ENCODE results near the gene SLC9A5.

- no peak for TF ChIP-seq CTCF (IDR thresholded peaks at IDR 0.05; ENCODE audit: borderline replicate concordance, extremely low read depth, low read length, poor library complexity, severe bottlenecking)
- no peak for TF ChIP-seq EZH2 (IDR thresholded peaks at IDR 0.05; ENCODE audit: borderline replicate concordance, low read depth, low read length, severe bottlenecking)
Observed at GRCh38 chr16:67216612-67217490, 31.9 kb upstream of the SLC9A5 start.
